IPS-NIHi11 (cell line): ENCODE results near the gene DNAJC3.
"Not testable (repeated sequence)": the region's sequence is repeated elsewhere in the genome, so short reads cannot be mapped to it uniquely, and the experiment has no call there.

Source experiments
- DNase-seq: peaks from one replicate; pipeline ENCODE4 v3.0.0; 2012; ENCODE audit warnings: mixed read lengths, low spot score

The DNAJC3 gene

DNA sequence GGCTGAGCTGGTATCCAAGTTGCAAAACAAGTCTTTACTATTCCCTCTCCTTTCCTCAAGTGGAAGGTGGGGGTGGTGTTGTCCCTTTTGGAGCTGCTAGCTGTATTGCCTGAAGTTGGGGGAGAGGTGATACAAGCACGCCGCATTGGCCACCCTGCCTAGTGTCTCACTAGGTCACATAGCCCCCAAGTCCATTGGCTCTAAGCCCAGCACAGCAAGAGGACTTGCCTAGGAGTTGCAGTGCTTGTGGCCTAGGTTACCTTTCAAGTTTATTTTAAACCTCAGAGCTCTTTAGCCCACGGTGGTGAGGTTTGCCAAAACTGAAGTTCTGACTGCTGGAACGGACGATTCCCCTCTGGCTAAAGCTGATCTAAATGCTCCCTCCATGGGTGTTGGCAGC, 5.3 kb upstream of the DNAJC3 start:
- DNase-seq = no peak

DNA sequence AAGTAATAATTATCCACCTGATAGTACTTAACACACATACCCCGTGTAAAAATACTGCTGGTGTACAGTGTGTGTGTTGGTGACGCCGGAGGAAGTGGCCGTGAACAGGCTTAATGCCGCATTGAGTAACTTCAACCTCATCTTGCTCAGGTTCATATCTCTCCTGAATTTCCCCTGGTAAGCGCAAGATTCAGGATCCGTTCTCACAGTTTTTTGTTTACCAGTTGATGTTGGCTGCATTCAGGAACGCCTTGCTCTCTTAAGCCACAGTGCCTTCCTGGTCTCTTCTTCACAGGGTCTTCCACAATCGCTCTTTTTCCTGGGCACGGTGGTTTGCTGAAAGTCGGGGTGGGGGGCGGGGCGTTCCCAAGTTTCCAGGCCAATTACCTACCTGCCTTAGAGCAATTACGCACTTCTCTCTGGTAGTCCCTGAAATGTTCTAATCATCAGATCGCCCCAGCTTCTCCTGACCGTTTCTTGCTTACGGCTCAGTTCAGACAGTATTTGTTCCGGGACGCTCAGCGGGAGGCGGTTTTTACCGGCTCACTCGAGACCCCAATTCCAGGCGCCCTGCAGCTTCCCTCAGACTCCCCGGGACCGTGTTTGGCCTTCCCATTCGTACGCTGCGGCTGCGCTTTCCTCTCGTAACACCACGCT, 706 bp upstream of the DNAJC3 start:
- DNase-seq = peak; percentile 43

DNA sequence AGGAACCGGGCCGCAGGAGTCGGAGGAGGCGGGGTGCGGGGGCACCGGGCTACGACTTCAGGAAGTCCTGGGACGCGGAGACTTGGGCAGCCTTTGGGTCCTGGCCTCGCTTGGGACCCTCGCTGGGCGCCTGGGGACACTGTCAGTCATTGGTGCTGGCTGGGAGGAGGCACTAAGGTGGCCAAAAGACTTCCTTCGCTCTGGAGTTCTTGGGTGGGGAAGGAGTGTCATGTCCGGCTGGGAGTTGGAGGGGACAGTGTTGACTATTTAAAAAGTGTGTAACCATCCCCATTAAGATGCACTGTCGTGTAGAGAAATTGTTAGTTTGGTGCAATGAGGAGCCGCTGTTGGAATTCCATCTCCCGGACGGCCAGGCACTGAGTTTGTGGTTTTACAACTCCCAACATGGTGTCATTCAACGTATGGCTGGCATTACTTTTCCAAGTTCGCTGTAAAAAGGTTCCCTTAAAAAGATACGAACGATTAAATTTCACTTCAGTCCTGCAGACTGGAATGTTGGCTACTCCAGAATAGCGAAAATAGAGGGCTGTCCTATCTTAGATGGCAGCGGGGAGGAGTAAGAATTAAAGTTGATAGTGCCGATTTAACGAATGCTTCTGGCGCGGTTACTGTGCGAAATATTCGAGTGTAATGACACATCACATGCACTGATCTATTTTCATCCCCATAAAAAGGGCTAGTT, 776 bp downstream of the DNAJC3 start:
- DNase-seq = no peak

DNA sequence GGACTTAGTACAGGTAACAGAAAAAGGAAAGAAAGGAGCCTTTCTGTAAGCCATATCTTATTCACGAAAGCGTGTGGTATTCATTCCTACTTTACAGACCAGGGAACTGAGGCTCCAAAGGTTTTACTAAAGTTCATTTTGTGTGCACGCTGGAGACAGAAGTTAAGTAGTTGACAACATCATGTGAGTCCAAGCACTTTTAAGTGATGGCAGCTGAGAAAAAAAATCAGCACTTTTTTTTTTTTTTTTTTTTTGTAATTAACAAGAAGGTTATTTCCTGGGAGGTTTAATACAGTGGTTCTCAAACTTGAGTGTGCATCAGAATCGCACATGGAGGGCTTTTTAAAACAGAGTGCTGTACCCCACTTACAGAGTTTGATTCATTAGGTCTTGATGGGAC, 2.0 kb downstream of the DNAJC3 start:
- no peak for DNase-seq

DNA sequence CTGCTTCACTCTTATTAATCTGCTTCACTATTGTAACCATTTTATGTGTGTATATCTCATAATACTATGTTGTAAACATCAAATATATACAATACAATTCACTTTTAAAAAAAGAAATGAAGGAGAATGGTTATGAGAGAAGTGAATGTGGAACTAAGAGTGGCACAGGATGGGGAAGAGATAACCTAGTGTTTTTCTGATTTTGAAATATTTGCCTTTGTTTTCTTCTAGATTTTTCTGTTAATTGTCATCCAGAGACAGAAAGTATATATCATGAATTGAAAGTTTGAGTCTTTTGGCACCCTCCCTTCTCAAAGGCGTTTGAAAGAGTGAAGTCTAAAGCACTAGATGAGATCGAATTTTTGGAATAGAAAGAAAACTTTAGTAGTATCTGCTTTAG, 2.8 kb downstream of the DNAJC3 start:
- no peak for DNase-seq

DNA sequence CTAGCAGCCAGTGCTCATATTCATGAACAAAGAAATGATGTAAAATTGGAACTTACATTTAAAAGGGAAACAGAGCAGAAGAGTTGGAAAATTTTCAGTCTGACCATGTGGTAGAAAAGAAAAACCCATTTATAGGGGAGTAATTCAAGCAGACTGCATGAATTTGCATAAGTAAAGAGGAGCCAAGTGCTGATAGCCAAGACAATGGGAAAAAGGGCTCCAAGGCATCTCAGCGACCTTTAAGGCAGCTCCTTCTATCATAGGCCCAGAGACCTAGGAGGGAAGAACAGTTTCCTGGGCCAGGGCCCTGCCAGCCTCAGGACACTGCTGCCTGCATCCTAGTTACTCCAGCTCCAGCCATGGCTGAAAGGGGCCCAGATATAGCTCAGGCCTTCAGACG, 7.5 kb downstream of the DNAJC3 start:
- peak; percentile 39 for DNase-seq

DNA sequence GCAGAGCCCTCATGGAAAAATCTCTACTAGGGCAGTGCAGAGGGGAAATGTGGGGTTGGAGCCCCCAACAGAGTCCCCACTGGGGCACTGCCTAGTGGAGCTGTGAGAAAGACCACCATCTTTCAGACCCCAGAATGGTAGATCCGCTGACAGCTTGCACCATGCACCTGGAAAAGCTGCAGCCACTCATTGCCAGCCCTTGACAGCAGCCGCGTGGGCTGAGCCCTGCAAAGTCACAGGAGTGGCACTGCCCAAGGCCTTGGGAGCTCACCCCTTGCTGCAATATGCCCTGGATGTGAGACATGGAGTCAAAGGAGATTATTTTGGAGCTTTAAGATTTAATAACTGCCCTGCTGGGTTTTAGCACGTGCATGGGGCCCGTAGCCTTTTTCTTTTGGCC, 8.0 kb downstream of the DNAJC3 start:
- DNase-seq = not testable (repeated sequence)

DNA sequence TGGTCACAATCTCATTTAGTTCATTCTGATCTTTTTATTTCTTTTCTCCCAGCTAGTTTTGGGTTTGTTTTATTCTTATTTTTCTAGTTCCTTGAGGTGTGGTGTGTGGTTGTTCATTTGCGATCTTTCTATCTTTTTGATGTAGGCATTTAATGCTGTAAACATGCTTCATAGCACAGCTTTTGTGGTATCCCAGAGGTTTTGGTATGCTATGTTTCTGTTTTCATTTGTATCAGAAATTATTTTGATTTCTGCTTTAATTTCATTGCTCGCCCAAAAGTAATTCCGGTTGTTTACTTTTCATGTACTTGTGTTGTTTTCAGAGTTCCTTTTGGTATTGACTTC, 12.6 kb downstream of the DNAJC3 start:
- no peak for DNase-seq

DNA sequence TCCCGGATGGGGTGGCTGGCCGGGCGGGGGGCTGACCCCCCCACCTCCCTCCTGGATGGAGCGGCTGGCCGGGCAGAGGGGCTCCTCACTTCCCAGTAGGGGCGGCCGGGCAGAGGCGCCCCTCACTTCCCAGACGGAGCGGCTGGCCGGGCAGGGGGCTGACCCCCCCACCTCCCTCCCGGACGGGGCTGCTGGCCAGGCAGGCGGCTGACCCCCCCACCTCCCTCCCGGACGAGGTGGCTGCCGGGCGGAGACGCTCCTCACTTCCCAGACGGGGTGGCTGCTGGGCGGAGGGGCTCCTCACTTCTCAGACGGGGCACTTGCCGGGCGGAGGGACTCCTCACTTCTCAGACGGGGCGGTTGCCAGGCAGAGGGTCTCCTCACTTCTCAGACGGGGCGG, 14.0 kb downstream of the DNAJC3 start:
- DNase-seq = not testable (repeated sequence)

DNA sequence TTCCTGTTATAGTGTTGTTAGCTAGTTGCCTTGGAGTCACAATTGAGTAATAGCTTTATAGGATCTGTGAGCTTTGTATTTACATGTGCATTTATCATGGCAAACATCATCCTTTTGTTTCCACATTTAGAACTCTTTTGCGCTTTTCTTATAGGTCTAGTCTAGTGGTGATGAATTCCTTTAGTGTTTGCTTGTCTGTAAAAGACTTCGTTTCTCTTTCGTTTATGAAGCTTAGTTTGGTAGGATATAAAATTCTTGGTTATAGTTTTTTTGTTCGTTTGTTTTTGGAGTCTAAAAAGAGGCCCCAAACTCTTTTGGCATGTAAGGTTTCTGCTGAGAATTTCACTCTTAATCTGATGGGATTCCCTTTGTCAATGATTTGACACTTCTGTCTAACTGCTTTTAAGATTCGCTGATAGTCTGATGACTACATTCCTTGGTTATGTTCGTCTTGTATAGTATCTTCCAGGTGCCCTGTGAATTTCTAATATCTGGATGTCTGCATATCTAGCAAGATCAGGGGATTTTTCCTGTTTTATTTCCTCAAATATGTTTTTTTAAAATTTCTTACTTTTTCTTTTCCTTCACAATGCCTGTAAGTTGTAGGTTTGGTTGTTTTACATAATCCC, 20.2 kb downstream of the DNAJC3 start:
- DNase-seq = no peak

DNA sequence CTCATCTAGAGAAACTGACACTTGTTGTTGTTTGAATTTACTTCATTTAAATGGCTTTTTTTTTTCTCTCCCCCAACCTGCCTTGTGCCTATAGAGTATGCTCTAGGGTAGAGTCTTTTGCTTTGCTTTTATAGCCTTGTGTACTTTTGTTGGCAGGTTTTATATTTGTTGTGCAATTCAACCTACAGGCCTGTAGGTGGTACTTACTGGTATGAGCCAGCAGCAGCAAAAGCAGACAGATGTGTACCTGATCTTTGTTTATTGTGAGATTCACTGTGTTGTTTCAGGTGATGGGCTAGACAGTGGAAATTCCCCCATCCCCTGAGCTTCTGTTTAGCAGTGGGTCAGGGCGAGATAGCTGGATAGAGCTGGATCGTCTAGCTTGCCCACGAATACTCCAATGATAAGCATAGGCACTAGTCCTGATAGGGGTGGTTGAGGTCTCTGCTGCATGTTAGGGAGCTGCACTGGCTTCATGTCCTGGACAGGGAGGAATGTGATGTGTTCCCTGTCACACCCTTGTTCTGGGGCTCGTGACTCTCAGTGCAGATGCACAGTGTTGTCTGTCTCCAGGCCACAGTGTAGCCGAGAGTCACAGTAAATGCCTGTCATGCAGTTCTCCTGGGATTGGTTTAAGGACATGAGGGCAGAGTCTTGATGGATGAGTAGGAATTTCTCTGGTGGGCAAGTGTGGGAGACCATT, 21.3 kb downstream of the DNAJC3 start:
- DNase-seq = peak; percentile 26

DNA sequence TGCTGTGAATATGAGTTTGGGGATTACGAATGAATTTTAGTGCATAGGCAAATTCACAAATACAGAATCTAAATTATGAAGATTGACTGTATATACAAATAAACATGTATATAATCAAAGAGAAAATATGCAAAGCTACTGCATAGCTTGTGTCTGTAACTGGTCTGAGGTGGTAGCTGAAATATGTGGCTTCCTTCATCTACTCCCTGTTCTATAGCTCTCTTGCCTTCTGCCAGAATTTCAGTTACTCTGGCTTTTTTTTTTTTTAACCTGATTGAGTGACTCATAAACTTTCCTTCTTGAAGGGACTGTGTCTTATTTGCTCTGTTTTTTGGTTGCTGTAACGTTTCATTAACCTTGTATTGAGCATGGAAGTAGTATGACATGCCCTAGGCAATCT, 26.6 kb downstream of the DNAJC3 start:
- no peak for DNase-seq

DNA sequence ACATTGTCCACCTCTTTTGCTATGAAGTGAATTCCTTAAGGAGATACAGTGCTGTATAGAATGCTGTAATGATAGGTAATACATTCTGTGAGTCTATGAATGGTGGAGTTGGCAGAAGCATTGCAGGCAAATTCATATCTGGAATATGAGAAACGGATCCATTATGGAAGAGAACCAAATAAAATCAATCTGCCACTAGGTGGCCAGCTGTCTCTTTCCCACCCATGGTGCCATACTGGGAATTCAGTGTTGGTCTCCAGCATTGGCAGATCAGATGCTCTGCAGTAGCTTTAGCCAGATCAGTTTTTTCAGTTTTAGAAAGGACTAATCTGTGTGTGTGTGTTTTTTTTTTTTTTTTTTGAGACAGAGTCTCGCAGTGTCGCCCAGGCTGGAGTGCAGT, 27.6 kb downstream of the DNAJC3 start:
- DNase-seq = peak; percentile 26

DNA sequence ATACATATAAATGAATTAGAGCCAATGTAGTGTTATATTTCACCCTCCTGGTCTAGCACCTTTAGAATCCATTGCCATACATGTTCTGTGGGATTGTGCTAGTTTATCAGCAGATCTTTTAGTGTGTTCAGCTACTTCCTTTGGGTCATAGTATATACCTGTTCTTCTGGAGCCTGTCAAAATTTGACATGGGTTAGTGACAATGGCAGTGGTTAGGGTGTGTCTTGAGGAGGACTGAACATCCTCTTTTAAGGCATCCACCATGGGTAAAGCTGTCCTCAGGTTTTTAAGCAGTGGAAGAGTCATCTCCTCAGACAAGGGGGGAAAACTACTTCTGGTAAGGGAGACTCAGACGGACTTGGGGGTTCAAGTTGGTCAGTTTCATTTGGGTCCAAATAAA, 29.4 kb downstream of the DNAJC3 start:
- no peak for DNase-seq

DNA sequence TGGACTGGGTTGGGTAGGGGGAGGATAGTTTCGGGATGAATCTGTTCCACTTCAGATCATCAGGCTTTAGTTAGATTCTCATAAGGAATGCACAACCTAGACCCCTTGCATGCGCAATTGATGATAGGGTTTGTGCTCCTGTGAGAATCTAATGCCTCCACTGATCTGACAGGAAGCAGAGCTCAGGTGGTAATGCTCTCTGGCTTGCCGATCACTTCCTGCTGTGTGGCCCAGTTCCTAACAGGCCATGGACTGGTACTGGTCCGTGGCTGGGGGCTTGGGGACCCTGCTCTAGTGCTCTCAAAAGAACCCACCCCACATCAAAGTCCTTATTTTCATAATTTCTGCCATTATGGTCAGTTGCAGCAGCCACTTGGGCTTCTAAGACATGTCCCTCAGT, 30.1 kb downstream of the DNAJC3 start:
- DNase-seq = no peak

DNA sequence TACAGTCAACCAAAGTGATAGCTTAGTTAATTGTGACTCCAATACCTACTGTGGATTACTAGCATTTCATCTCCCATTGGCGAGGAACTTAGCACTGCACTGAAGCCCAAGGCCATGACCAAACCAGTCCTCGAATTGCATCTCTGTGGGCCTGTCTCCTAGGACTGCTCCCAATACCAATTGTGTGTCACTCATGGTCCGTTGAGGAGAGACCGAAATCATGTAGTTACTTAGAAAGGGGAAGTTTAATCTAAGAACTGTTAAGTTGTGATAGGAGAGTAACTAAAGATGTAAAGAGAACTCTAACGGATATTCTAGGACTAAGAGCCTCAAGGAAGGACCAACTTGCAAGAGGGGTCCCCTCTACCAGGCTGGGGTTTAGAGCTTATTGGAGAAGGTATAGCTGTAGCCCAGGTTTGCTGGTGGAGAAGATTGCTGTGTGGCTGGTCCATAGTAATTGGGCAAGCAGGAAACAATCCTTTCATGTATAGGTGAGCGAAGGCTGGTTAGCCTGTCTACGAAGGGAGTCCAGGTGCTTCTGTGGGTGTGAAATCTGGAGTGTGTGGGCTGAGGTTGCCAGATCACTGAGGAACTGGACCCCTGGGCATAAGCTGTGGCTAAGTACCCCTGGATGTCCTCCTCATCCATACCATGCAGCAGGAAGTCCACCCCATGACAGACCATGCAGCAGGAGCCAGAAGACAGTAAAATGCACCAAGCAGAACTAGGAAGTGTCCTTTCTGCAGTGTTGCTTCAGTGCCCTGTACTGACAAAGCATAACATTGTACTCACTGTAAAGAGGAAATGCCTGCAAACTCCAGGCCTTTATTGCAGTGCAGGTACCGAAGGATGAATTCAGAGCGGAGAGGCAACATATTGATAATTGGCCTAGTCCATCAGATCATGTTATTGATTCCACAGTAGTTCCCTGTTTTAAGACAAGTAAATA, 30.8 kb downstream of the DNAJC3 start:
- DNase-seq = no peak

DNA sequence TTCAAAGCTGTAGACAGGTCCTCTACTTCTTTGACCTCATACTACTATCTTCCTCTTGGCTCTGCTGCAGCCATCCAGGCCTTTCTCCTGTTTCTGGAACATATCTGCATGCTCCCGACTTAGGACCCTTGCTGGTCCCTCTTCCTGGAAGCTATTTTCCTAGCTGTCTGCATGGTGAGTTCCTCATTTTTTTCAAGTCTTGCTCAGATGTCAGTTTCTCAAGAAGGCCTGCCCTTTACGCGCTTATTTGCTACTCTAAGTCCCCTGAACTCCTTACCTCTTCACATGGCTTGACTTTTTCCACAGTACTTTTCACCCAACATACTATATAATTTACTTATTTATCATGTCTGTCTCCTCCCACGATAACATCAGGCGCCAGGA, 31.4 kb downstream of the DNAJC3 start:
- DNase-seq = no peak

DNA sequence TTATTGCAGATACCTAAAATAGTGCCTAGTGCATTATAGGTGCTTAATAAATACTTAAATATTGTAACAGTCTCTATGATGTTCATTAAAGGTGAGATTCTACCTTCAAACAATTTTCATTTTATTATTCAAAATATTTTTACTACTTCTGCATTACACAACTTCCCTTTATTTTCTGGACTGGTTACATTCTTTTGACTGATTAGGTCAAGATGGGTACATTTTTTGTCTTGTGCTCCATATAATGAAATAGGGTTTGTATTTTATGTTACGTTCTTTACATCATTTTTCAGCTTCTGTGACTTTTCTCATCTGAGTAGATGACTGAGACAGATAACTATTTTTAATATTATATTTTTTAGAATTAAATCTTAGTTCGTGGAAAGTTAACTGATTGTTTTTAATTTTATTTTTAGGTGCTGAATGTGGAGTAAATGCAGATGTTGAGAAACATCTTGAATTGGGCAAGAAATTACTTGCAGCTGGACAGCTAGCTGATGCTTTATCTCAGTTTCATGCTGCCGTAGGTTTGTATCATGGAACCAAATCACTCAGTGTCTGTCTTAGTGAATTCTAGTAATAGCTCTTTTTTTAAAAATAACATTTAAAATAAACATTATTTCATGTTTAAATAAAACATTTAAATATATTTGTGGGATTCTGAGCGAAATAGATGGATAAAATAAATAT, 32.0 kb downstream of the DNAJC3 start:
- DNase-seq = no peak

DNA sequence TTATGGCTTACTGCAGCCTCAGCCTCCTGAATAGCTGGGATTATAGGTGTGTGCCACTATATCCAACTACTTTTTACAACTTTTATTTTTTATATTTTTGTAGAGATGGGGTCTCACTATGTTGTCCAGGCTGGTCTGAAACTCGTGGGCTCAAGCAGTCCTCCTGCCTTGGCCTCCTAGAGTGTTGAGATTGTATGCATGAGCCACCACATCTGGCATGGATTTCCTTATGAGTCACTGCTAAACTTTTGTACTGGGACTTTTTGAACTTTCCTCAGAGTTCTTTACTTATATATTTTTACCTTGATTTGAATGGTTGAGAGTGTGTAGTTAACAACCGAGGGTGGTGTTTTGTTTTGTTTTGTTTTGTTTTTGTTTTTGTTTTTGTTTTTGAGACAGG, 33.4 kb downstream of the DNAJC3 start:
- DNase-seq = no peak

DNA sequence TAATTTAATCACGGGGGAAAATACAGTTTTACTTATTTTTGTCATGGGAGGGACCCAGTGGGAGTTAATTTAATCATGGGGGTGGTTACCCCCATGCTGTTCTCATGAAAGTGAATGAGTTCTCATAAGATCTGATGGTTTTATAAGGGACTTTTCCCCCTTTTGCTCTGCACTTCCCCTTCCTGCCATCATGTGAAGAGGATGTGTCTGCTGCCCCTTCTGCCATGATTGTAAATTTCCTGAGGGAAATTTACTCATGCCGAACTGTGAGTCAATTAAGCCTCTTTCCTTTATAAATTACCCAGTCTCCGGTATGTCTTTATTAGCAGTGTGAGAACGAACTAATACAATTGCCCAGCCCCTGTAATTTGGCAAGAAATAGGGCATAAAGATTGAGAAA, 35.9 kb downstream of the DNAJC3 start:
- not testable (repeated sequence) for DNase-seq

DNA sequence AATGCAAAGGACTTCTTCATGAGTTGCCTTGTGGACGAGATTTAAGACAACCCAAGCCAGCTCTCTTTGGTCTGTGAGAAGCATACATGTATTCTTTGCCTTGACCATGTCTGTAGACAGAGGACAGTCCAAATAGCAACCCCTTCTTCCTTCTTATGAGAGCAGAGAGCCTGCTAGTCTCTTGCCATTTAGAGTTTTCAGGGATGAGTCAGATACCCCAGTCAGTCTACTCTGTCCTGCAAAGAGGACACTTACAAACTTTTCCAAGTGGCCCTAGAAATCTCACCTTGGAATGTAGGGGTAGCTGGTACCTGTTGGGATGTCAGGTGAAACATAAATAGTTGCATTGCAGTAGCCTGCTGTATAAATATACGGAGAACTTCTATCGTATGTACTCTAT, 36.7 kb downstream of the DNAJC3 start:
- DNase-seq = no peak
